HL-60 (cell line): ENCODE results near the gene HEPACAM.

Experiments
- DNase-seq, 2 experiments: peaks; one replicate each; pipeline ENCODE4 v3.0.0-alpha.2; 2010 to 2020; ENCODE audit warnings: low read depth in 1 of 2, low spot score in 1 of 2
- H3K27ac ChIP-seq: fragments of 250-450 bp; sonication (Bioruptor Pico); replicated peaks from 2 replicates; pipeline ENCODE4 v1.5.1; 2020; ENCODE audit warnings: mild to moderate bottlenecking, moderate library complexity
- H3K27me3 ChIP-seq: fragments of 250-450 bp; sonication (Bioruptor Pico); 2 replicates; pipeline ENCODE4 v1.5.1; 2021; ENCODE audit warnings: mild to moderate bottlenecking, moderate library complexity; ENCODE audit not compliant: insufficient read depth, poor library complexity, severe bottlenecking
- H3K4me3 ChIP-seq: replicated peaks from 2 replicates; pipeline ENCODE4 v1.5.1; 2011; ENCODE audit warnings: mild to moderate bottlenecking, control low read depth, low read length; ENCODE audit not compliant: insufficient read depth
- GABPA ChIP-seq: IDR thresholded peaks from 2 replicates; pipeline ENCODE4 v1.6.1; 2012; ENCODE audit warnings: low read depth
- POLR2AphosphoS5 ChIP-seq: IDR thresholded peaks from 2 replicates; pipeline ENCODE4 v1.6.1; 2012; ENCODE audit warnings: low read depth
- SPI1 ChIP-seq: IDR thresholded peaks from 2 replicates; pipeline ENCODE4 v1.6.1; 2012; ENCODE audit warnings: low read depth, mild to moderate bottlenecking, borderline replicate concordance
- TF ChIP-seq, protein P1 (sequence below): IDR thresholded peaks from one replicate; pipeline ENCODE4 v1.5.1; 2011; ENCODE audit warnings: low read length, control low read depth, inconsistent platforms; ENCODE audit not compliant: insufficient read depth
- TF ChIP-seq, protein P2 (sequence below): IDR thresholded peaks from 2 replicates; pipeline ENCODE4 v1.6.1; 2012; ENCODE audit warnings: low read depth; ENCODE audit not compliant: insufficient replicate concordance

The HEPACAM gene

GRCh38 chr11:124891373-124891861 is 44.4 kb downstream of the HEPACAM start:
- H3K4me3 ChIP-seq, result no peak overlapping the region
- H3K27me3 ChIP-seq, result no peaks in the 10 kb centered on the region
- no peak overlapping the region for H3K27ac ChIP-seq
- no peak for DNase-seq
- TF ChIP-seq, protein P1, sequence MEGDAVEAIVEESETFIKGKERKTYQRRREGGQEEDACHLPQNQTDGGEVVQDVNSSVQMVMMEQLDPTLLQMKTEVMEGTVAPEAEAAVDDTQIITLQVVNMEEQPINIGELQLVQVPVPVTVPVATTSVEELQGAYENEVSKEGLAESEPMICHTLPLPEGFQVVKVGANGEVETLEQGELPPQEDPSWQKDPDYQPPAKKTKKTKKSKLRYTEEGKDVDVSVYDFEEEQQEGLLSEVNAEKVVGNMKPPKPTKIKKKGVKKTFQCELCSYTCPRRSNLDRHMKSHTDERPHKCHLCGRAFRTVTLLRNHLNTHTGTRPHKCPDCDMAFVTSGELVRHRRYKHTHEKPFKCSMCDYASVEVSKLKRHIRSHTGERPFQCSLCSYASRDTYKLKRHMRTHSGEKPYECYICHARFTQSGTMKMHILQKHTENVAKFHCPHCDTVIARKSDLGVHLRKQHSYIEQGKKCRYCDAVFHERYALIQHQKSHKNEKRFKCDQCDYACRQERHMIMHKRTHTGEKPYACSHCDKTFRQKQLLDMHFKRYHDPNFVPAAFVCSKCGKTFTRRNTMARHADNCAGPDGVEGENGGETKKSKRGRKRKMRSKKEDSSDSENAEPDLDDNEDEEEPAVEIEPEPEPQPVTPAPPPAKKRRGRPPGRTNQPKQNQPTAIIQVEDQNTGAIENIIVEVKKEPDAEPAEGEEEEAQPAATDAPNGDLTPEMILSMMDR, result no peak
- no peak for TF ChIP-seq GABPA
- TF ChIP-seq POLR2AphosphoS5, result no peak
- TF ChIP-seq, protein P2, sequence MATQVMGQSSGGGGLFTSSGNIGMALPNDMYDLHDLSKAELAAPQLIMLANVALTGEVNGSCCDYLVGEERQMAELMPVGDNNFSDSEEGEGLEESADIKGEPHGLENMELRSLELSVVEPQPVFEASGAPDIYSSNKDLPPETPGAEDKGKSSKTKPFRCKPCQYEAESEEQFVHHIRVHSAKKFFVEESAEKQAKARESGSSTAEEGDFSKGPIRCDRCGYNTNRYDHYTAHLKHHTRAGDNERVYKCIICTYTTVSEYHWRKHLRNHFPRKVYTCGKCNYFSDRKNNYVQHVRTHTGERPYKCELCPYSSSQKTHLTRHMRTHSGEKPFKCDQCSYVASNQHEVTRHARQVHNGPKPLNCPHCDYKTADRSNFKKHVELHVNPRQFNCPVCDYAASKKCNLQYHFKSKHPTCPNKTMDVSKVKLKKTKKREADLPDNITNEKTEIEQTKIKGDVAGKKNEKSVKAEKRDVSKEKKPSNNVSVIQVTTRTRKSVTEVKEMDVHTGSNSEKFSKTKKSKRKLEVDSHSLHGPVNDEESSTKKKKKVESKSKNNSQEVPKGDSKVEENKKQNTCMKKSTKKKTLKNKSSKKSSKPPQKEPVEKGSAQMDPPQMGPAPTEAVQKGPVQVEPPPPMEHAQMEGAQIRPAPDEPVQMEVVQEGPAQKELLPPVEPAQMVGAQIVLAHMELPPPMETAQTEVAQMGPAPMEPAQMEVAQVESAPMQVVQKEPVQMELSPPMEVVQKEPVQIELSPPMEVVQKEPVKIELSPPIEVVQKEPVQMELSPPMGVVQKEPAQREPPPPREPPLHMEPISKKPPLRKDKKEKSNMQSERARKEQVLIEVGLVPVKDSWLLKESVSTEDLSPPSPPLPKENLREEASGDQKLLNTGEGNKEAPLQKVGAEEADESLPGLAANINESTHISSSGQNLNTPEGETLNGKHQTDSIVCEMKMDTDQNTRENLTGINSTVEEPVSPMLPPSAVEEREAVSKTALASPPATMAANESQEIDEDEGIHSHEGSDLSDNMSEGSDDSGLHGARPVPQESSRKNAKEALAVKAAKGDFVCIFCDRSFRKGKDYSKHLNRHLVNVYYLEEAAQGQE, result no peak
- TF ChIP-seq SPI1, result no peak

GRCh38 chr11:124890683-124891372 is 45.0 kb downstream of the HEPACAM start:
- no peak for TF ChIP-seq GABPA
- TF ChIP-seq SPI1, result no peak
- TF ChIP-seq, protein P2, result no peak
- TF ChIP-seq, protein P1, result no peak
- TF ChIP-seq POLR2AphosphoS5, result no peak

DNA sequence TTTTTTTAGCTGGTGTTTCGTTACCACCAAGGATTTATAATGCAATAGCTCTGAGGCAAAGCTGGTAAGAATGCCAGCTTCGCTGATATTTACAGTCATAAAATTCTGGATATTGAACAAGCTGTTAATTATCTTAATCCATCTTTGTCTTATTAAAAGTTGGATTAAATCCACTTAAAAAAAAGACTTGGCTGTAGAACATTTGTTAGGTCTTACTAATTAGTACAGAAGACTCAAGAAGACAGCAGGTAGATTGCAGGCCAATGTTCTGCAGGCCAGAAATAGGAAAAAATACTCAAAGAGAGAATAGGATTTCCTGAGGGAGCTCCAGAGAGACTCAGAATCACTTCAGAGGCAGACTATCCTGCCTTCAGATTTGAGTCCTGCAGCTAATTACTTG is 45.7 kb downstream of the HEPACAM start:
- Histone ChIP-seq H3K27ac (no peak overlapping the region), H3K27me3 (no peaks in the 10 kb centered on the region), H3K4me3 (no peak overlapping the region)
- DNase-seq, result no peak
- TF ChIP-seq, protein P2, result no peak
- no peak for TF ChIP-seq GABPA
- TF ChIP-seq, protein P1, result no peak
- no peak for TF ChIP-seq POLR2AphosphoS5
- no peak for TF ChIP-seq SPI1

More at GRCh38 chr11:124890683-124891372, 45.0 kb downstream of the HEPACAM start:
- no peaks in the 10 kb centered on the region for H3K27me3 ChIP-seq
- DNase-seq, result no peak
- no peak overlapping the region for H3K4me3 ChIP-seq
- no peak overlapping the region for H3K27ac ChIP-seq
